D341Med (cell line): ENCODE data around the gene TMEM30B.
"Not testable (repeated sequence)": the region's sequence is repeated elsewhere in the genome, so short reads cannot be mapped to it uniquely, and the experiment has no call there.

Experiments
- DNase-seq: peaks from one replicate; pipeline ENCODE4 v3.0.0; 2012; ENCODE audit warnings: low spot score

TMEM30B gene

DNA sequence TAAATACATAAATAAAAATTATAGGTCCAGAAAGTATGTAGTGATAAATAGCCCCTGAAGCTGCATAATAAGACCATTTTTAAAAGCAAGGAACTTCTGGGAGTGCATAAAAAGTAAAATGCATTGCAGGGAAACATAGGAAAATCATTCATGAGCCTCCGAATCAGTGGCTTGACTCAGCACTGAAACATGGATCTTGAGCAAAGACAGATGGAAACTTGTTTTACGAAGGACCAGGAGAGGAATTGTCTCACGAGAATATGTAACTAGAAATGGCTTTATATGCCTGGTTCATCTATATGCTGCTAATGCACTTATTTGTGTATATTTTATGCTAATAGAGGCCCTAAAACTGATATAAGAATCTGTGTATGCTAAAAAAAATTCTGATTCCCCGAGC lies 14.7 kb downstream of the TMEM30B start:
- no peak for DNase-seq

DNA sequence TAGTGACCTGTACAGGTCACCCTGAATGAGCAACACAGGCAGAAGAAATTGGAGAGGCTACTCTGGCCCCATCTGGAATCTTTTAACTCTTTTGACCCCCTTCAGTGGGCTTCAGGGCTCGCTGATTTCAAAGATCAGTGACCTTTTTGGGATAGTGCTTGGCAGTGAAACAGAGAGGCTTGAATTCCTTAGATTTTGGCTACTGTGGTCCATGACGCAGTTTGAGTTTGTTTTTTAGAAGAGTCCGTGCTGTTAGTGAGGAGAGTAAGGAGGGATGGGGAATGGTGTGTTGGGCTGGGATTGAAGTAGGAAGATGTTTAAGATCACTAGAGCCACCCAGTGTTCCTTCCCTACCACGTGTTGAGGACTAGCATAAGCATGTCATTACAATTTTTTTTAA lies 16.5 kb downstream of the TMEM30B start:
- DNase-seq: no peak

DNA sequence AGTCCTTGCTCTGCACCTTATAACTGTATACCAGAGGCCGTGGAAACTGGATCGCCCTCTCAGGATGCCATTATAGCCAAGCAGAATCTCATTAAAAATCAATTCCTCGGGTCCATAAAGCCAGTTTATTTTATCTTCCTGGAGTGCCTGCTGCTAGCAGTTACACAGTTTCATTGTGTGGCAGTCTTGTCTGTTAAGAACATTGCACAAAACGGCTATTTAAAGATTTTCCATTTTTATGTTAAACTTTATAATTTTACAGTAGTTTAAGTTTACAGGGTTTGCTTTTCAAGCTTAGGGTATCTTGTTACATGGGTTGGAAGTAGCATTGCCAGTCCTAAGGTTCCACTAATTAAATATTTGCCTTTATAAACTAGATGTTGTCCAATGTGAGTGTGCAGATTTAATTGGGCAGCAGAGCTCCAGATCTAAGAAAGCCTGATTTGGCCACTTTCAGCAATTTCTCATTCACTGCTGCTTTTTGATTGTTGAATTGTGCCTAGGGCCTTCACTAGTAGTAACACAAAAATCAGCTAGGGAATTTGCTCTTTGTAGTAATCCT lies 17.0 kb downstream of the TMEM30B start:
- no peak for DNase-seq

DNA sequence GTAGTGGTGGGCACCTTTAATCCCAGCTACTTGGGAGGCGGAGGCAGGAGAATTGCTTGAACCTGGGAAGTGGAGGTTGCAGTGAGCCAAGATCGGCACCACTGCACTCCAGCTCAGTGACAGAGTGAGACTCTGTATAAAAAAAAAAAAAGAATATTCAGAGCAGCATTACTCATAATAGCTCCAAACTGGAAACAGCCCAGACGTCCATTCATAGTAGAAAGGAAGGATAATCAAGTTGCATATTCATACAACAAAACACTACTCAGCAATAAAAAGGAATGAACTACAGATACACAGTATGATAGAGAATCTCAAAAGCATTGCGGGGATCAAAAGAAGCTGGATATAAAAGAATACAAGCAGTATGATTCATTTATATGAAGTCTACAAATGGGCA lies 19.1 kb downstream of the TMEM30B start:
- DNase-seq: no peak

DNA sequence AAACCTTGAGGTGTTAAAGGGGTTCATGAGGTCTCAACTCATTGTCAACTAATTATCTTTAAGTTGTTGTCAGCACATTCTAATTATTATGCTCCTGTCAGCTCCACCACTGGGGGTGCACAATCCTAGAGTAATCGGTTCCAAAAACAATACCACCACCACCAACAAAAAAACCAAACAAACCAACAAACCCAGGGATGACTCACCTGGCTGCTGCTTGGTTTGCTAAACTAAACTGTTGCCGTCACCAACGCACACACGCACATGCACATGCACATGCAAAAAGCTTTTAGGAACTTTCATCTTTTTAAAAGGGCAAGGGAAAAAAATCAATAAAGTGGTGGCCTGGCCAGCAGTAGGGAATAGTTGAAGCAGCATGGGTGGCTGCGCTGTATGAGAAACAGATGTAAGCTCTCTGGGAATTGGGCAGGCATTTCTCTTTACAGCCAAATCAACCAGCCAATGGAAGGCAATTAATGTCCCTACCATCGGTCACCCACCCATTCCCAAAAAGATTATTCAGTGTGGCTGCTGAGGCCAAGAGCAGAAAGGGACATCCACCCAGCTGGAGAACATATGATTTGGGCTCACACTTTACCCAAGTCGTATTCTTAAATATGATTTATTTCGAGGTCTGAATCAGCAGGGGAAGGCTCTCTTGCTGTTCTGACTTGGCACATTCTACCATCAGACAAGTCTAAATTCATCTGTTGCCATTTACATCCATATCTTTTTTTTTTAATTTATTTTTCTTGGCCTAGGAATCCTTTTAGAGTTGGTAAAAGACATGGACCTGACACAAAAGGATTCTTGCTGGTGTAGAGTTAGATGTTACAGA lies 20.0 kb downstream of the TMEM30B start:
- no peak for DNase-seq

DNA sequence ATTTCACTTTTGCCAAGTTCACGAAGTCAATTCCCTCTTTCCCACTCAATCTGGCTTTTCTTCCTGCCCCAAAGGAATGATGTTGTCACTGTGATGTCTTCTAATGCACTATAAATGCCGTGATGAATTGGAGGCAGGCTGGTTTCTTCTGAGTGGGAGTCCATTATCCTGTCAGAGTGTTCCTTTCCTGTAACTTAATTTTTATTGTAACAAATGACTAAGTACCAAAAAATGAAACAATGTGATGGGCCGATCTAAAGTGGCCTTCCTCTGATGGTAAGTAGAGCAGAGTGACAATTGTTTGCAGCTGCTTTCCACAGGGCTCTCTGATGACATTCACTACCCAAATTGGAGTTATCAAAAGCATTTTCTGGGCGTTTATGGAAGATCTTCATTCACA lies 22.2 kb downstream of the TMEM30B start:
- no peak for DNase-seq

DNA sequence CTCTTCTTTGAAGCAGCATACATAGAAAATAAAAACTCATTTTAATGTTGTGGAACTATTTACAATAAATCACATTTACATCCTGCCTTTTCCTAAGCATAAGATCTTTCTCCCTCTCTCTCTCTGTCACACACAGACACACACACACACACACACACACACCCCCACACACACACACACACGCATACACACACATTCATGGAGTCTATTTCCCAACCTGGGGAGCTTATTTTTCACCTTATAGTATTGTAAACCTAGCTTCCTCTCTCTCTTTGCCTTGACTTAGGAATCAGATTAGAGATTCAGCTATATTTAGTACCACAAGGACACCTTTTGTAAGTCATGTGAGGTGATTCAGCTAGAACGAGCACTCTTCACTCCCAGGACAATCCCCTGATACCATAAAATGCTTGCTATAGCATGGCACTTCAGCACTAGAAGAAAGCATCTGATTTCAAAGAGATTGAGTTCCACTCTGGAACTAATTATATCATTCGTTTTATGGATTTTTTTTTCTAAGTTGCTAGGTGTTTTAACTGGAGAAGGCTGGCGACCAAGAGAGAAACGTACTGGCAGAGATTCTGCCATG lies 23.6 kb downstream of the TMEM30B start:
- DNase-seq: no peak

DNA sequence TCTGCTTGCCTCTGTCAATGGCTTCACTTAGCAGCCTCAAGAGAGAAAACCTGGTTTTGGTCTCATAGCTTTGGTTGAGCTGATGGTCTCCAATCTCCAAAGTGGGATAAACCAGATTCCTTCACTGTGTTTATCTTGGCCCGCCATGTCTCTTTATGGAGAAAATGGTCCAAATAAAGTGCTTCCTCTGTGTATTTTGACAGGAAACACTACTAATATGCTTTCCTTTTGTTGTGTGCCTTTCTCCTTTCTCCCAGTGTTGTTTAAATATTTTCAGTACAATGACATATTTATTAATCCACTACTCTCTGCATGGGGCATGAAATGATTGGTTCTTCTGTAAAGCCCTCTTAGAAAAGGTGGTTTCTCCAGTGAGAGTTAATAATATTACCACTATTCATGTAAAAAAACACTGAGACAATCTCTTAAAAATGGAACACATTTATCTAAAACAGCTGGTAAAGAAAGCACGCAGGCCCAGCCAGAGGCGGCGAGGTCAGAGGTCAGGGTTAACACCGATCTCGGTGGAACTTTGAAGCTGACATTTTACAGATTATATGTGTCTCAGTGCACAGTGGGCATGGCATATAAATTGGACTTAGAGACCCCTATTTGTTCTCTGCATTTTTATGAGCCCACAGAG lies 24.2 kb downstream of the TMEM30B start:
- DNase-seq: no peak

DNA sequence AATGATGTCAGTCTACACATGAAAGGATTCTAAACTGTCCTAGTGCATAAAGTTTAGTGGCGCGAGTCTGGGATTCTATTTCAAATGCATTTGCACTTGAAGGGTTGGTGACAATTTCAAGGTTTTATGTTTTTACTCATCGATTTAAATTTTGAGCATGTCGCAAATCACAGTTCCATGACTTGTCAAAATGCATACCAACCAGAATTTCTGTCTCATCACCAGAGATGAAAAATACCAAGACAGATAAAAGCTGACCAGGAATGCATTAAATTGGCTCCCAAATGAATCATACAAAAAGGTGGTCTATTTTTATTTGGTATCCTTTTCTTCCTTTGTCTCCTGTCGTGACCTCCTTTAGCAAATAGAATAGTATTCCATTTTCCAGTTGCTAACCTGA lies 25.2 kb downstream of the TMEM30B start:
- DNase-seq: no peak

DNA sequence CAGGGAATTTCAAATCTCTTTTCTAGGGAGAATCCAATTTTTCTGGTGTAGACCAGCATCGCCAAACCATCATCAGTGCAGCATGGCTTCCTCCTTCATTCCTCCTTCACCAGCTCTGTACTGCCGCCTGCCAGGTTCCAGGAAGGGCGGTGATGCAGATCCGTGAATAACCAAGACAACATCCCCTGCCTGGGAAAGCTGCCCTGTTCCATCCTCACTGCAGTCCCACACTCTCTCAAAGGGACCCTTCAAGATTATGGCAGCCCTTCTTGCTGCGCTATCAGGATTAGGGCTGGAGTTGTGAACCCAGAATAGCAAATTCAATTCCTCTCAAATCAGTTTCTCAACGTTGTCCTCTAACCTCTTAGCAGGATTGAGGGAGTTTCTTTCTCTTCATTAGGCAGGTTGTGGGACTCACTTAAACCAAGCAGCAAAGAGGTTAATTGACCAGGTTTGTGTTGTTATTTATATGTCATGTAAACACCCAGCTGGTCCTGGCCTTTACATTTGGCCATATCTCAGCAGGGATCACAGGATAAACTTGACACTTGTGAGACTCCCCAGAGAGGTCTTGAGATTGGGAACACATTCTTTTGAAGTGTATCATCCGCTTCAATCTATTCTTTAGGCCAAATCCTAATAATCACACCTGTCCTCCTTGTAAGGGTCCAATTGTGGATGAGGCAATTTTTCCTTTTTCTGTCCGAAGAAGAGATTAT lies 26.2 kb downstream of the TMEM30B start:
- DNase-seq: no peak

DNA sequence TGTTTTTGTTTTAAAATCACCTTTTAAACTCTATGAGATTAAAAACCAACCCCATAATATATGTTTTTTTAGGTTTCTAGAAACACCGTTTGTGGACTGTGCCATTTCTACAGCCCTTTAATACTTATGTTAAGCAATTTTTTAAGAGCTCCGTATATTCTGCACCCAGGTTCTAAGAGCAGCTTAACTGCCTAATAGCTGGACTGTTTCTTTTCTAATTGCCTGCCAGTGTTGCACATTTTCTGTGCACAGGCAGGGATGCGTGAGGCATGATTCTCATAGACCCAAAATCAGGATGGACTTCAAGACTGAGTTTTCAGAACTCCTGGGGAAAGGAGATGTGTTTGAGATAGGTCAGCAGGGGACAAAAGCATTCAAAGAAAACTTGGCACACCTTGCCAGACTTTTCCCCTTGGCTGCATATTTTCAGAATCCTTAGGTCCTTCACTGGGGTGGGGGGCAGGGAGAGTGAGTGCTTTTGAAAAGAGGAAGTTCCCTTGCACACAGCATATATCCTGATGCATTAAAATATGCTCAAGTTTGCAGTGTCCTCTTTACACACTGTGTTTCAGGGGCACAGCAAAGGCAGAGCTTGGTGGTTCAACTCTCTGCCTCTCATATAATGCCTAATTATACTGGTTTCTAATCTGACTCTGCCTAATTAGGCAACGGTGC lies 27.9 kb downstream of the TMEM30B start:
- DNase-seq: no peak

DNA sequence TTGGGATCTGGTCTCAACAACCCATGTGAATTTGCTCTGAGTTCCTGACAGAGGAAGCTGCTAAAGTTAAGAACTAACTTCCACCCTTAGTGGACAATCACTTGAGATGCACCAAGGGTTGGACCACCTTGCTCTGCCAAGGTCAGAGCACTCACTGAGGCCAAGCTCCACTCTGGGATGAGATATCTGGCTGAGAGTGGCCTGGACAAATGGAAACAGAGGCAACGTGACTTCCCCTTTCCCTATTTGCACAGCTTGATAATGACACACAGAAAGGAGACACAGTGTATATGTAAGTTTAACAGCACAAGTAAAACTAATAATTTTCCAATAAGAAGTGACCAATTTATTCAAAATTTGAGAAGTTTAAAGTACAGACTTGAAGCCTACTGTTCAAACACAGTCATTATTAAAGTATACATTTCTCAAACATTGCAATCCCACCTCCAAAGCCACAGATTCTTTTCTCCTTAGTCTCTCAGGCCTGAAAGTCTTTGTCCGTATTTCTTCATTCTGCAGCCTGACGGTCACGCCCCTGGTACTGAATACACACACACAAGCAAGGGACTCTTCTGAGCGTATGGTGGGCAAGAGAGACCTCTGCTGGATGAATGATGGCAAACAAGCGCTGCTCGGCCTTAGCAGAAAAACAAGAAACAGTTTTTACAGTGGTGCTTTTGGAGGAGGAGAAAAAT lies 28.6 kb downstream of the TMEM30B start:
- peak; percentile 83 for DNase-seq

DNA sequence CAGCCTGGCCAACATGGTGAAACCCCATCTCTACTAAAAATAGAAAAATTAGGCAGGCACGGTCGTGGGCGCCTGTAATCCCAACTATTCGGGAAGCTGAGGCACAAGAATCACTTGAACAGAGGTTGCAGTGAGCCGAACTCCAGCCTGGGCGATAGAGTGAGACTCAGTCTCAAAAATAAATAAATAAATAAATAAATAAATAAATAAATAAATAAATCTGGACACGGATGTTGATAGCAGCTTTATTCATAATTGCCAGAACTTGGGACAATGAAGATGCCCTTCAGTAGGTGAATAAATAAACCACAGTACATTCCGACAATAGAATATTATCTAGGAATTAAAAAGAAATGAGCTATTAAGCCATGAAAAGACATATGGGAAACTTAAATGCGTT lies 31.1 kb downstream of the TMEM30B start:
- no peak for DNase-seq

DNA sequence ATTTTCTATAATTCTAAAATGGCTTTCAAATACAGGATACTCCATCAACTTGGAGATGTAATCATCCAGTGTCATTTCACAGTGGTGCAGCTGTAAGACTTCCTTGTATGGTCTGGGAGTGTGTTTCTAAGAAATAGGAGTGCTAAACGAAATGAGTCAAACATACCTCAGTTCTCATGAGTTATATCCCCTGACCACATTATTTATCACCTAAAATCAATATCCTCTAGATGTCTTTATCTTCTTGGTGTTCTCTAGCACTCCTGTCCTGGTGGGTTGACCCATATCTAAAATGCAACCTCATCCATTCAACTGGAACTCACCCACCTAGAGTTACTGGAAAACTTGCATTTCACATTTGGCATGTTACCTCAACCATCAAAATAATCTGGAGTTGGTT lies 33.2 kb downstream of the TMEM30B start:
- DNase-seq: no peak

DNA sequence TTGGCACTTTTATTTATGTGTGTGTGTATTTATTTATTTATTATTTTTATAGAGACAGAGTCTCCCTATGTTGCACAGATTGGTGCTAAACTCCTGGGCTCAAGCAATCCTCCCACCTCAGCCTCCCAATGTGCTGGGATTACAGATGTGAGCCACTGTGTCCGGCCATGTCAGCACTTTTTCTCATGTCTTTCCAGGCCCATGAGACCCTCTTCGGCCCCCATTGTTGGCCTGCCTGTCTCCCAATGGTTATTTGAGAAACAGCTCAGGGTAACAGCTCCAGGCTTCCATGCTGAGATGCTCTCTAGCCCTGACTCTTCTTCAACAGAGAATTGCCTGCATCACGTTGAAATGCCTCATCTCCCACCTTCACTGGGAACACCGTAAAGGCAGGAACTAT lies 34.4 kb downstream of the TMEM30B start:
- DNase-seq: no peak

DNA sequence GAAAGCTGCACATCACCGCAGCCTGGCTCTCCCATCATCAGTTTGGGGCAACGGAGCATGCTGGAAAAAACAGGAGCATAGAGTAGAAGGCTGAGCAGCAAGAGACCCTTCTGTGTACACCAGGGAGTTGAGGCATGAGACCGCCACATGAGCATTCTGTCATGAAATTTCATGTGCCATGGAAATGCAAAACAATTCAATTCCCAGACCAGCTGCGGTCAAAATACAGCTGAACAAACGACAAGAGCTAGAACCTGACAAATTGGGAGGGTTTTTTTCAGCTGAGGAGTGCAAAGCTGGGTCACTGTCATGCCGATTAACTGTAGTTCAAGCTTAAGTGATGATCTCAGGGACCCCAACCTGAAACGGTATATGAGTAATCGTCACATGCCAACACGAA lies 37.1 kb downstream of the TMEM30B start:
- DNase-seq: no peak

DNA sequence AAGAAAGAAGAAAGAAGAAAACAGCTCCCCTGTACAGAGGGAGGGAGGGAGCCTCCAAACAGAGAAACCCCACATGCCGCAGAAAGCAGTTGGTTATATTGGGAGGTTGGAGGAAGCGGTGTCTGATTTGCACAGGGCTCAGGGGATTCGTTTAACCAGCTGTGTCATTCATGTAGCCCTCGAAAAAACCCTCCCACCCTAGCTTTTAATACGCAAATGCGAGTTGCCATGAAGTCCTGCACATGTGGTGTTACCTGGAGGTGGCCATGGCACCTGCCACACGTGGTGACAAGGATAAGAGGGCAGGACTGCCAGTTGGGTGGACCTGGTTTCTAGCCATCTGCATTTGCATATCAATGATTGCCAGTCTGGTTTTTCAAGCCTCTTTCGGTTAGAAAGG lies 40.9 kb downstream of the TMEM30B start:
- no peak for DNase-seq

DNA sequence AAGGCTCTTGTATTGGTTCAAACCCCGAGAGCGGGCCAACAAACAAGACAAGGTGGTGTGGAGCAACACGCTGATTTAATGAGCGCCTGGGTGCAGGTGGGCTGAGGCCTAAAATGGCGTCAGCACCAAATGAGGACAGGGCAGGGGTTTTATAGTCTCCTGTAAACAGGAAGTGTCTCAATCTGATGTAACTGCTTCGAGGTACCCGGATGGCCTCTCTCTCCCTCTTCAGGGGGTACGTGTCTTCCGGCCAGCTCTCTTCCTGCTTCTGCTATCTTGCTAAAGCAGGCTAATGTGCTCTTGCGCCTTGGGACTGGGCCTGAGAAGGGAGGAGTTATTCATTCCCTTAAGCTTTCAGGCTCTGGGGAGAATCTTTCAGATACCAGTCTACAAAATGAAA lies 41.9 kb downstream of the TMEM30B start:
- DNase-seq: not testable (repeated sequence)

DNA sequence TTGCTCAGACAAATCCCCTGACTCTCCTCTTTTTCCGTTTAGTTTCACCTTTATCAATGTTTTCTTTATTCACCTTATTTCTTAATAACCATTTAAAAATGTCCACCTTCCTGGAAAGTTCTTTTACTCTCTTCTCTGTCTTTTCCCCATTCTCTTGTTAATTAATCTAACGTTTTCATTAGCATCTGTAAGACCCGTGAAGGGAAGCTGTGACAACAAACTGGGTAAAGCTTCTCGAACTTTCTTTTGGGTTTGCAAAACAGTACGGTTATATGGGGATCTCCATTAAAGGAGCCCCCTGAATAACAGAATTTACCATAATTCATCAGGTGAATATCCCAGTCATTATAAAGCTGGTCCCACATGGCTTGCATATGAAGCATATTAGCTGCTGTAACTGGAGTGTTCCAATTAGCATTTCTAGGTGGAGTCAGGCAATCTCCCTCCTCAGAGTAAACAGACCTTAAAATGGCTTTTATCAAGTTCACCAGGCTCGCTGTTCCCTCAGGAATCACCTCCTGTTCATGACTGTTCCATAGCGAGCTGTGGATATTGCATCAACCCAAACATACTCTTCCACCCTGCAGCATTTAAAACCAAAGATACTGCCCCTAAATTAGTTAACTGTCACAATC lies 42.4 kb downstream of the TMEM30B start:
- DNase-seq: no peak

DNA sequence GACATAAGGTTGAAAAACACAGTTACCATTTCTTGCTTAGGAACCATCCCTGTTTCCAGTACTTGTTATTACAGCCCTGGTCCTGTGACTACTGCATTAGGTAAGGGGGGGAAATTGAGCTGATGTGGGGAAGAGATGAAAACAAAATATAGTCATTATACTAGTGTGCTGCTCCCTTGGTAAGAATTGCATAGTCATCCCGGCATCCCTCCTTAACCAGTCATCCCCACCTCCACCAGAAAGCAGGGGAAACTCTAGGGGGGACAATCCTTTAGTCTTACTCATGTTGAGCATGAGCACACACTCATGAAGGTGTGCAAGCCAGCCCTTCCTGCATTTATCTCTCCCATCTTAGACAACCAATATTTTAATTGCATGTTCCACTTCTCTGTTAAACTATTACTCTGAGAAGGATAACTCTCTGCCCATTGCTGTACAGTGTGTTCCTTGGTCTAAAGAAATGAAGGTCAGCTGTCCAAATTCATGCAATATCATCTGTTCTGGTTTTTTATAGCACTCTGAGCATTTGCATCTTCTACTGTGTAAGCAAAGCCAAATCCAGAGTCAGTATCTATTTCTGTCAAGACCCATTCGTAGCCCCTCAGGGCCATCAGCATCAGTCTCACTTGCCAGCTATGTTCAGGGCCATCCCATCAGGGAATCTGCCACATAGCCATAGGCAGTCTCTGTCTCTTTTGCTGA lies 46.8 kb downstream of the TMEM30B start:
- DNase-seq: no peak
